ENCODE results near the gene MIA2. TPM values are rescaled to one million over a fixed set of nuclear protein-coding genes. Genes with fewer than 3 reads are reported as not detected.

MIA2 gene
- total and polyA plus RNA-seq, 9 of the 15 experiments (the other 6 are each of a cell fraction or from before 2014, with no cell fraction given) = 6.0 to 21.8 (median 12.8) TPM

GRCh38 chr14:39368261-39368959 is 134.7 kb downstream of the MIA2 start (continued):
- TF ChIP-seq ZNF512 (tag; IDR thresholded peaks at IDR 0.05) = peak; percentile 64
- no peak for TF ChIP-seq KAT2B (IDR thresholded peaks at IDR 0.05; ENCODE audit: low read depth, low read length)
- no peak for TF ChIP-seq KLF13 (tag; IDR thresholded peaks at IDR 0.05; ENCODE audit: borderline replicate concordance, low read depth)
- TF ChIP-seq ELK3 (CRISPR knock-in tag; IDR thresholded peaks at IDR 0.05) = no peak
- TF ChIP-seq MEF2A (IDR thresholded peaks at IDR 0.05; ENCODE audit: control insufficient read depth, low read depth, low read length) = no peak
- TF ChIP-seq NFE2L1 (tag; IDR thresholded peaks at IDR 0.05; ENCODE audit: borderline replicate concordance, low read depth) = no peak
- TF ChIP-seq SMAD4 (CRISPR knock-in tag; conservative IDR thresholded peaks at IDR 0.05) = no peak
- TF ChIP-seq PREB (CRISPR knock-in tag; IDR thresholded peaks at IDR 0.05) = no peak
- no peak for TF ChIP-seq ZNF41 (CRISPR knock-in tag; conservative IDR thresholded peaks at IDR 0.05)
- no peak for TF ChIP-seq ZNF830 (CRISPR knock-in tag; IDR thresholded peaks at IDR 0.05)
- TF ChIP-seq CTCF (IDR thresholded peaks at IDR 0.05 in 2 of 3, conservative IDR thresholded peaks at IDR 0.05 in 1 of 3; ENCODE audit: insufficient read depth in 2 of 3, low read depth in 1 of 3, low read length in 3 of 3) = peak; percentile 47 to 70 (median 52)
- TF ChIP-seq ZNF121 (CRISPR knock-in tag; conservative IDR thresholded peaks at IDR 0.05) = no peak
- TF ChIP-seq RAD21 (CRISPR knock-in tag; conservative IDR thresholded peaks at IDR 0.05 in 1 of 2, IDR thresholded peaks at IDR 0.05 in 1 of 2) = peak; percentile 34 to 63
- TF ChIP-seq PRPF4 (IDR thresholded peaks at IDR 0.05; ENCODE audit: insufficient read depth, low read depth, low read length, poor library complexity, severe bottlenecking) = no peak
- no peak for TF ChIP-seq ZFP36 (IDR thresholded peaks at IDR 0.05; ENCODE audit: low read depth, low read length, partially characterized antibody)
- TF ChIP-seq ZKSCAN1 (IDR thresholded peaks at IDR 0.05; ENCODE audit: low read depth, low read length) = no peak
- TF ChIP-seq TFAM (CRISPR knock-in tag; conservative IDR thresholded peaks at IDR 0.05) = no peak
- TF ChIP-seq ARHGAP35 (IDR thresholded peaks at IDR 0.05; ENCODE audit: partially characterized antibody) = no peak
- TF ChIP-seq NEUROD1 (IDR thresholded peaks at IDR 0.05; ENCODE audit: borderline replicate concordance, low read depth, low read length, partially characterized antibody) = no peak
- TF ChIP-seq RB1 (IDR thresholded peaks at IDR 0.05; ENCODE audit: low read depth) = no peak
- no peak for TF ChIP-seq CBX5 (IDR thresholded peaks at IDR 0.05; ENCODE audit: borderline replicate concordance, low read depth)
